NCI-H345 (cell line): ENCODE results near the gene CACNB2.

ENCODE experiments used
- DNase-seq: peaks from one replicate; lab custom pipeline; 2025; lab: John Stamatoyannopoulos, UW

Gene CACNB2

DNA sequence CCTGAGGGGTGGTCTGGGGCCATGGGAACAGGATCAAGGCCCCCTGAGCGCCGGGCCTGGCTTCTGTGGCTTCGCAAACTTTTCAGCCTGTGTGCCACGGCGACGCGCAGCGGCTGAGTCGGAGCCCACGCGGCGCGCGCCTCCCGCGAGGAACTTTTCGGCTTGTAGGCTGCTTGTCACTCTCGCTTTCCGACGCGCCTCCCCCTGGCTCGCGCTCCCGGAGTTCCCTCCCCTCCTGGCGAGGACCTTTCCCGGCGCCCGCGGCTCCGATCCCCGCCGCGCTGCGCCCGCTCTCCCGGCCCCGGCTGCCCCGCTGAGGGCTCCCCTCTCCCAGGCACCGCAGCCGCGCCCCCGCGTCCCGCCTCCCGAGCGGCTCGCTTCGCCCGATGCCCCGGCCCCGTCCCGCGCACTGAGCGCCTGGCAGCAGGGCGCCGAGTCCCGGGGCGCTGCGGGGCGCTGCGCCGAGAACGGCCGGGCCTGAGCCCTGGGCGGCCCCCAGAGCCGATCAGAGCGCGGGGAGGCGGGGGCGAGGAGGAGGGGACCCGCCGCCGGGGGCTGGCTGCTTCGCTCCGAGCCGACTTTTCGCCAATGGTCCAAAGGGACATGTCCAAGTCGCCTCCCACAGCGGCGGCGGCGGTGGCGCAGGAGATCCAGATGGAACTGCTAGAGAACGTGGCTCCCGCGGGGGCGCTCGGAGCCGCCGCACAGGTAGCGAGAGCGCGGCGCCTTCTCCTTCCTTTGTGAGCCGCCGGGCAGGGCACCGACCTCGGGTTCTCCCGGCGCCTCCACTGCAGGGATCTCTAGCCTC, at the start of gene CACNB2:
Gene CACNB2, plus strand, starts transcription at position 276 of the 808 bp plus-strand sequence.
- no peak for DNase-seq

DNA sequence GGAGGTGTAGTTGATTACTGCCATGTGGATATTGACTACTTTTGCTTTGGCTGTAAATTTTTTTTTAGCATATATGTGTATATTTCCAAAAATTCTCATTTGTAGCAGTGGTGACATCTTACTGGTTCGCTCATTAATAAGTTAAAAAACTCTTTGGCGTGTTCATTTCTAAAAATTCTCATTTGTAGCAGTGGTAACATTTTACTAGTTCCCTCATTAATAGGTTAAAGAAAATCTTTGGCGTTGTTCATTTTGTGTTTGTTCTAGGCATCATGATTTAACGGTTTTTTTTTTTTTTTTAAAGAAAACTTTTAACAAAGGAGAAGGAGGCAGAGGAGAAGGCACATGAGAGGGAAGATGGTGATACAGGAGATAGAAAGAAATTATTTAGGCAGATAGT, 45.9 kb upstream of the CACNB2 start:
- no peak for DNase-seq

DNA sequence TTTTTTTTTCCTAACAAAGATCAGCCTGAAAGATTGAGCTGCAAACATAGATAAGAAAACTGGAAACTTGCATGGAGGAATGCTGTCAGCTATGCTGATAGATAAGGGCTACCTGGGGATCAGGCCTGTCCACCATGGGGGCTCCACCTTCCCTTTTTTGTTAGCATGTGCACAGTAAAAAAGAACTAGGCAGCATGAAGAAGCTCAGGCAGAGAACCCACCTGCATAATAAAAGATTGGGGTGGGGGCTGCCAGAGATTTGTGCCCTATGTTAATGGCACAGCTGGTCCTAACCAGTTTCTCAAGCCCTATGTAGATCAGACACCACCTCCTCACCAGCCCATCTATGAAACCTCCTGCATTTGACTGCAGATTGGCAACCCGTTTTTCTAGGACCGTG, 45.4 kb upstream of the CACNB2 start:
- no peak for DNase-seq

DNA sequence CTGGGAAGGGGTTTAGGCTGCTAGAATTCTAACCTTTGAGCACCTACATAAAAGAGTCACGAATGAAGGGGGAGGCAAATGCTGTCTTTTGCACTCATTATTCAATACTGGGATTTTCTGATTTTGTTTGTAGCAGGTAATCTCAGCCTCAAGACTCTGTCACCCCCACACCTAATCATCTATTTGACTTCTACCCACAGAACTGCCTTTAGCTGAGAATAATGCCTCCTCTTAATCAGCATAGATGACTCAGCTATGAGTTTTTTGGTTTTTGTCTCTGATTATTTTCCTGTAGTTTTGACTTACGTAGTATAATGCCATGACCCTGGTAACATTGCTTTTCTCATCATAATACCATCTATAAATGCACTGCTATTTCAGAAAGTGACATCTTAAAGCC, 42.7 kb upstream of the CACNB2 start:
- DNase-seq = no peak

DNA sequence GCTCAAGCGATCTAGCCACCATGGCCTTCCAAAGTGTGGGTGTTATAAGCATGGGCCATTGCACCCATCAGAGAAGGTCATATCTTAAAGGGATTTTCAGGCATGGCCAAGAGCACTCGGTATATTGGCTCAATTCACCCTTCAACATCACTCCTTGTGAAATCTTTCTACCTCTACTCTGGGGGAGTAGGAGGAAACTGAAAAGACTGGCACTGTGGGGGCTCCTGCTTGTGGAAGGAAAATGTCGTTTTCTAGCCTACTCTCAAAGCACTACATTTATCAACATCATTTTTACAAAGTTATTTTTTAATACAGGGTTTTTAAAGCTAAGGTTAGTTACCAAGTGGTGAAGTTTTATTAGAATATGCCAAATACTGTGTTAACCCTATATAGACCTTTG, 42.0 kb upstream of the CACNB2 start:
- no peak for DNase-seq

DNA sequence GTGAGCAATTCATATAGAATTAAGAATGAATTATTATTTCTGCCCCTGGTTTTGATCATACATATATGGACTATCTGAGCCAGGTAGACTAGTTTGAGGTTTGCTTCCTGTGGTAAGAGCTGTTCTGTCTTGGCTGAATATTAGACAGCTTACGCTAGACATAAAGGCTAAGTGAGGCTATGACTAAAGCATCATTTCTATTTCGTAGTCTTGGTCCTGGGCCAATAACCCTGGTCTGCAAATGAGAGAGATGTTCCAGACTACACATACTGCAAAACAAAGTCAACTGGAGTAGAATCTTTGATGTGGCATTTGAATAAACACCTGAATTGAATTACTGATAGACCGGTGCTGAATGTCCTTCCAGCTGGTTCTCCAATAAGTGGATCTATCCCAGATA, 40.8 kb upstream of the CACNB2 start:
- DNase-seq = no peak

DNA sequence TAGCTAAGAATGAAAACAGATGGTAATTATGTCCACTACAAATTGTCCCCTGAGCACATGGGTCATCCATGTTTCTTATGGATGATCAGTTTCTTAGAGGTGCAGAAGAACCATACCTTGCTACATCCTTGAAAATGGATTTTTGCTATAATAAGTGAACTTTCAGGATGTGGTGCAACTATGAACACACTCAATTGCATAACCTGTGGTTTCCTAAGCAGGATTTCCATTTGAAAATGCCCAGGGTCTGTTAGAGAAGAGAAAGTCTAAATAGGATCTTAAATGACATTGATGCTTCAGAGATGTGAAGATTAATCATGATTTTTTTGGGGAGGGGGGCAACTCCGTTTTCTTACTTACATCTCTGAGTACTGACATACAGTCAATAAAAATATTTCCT, 39.6 kb upstream of the CACNB2 start:
- DNase-seq = no peak

DNA sequence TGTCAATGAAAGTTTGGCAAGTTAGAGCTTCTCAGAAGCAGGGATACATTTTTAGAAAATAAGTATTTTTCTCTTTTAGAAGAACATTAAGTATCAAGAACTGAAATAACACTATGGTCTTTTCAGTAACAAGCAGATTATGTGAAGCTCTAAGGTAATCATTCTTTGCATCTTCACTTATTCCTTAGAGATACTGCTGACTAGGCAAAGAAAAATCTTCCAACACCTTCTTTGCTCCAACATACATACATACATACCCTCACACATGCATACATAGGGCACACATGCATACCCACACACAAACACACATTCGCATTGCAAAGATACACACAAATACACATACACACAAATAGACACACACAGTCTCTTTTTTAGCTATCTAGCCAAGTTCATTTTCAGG, 37.8 kb upstream of the CACNB2 start:
- DNase-seq = no peak

DNA sequence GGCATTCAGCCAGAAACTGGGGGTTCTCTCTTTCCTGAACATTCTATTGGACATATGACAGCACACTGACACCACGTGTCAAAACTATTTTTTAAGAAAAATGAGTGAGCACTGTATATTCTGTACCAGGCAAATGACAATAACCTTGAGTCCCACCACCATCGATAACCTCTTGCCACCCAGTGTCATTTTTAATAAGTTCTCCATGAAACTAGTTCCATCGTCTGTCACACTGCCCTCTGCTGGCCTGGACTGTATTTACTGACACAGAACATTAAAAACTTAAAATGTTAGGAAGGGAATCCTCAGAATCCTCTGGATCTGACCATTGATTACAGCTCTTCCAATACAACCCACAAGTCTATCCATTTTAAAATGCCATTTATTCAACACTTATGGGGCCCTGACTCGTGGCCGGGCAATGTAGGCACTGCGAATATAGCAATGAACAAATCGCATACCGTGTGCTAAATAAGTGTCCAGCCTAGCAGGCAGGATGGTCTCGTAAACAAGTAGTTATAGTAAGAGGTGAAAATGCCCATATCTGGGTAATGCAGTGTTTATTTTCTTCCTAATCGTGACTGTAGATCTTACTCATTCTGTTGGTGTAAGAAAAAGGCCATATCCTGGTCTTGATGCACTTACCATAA, 35.9 kb upstream of the CACNB2 start:
- DNase-seq = no peak

DNA sequence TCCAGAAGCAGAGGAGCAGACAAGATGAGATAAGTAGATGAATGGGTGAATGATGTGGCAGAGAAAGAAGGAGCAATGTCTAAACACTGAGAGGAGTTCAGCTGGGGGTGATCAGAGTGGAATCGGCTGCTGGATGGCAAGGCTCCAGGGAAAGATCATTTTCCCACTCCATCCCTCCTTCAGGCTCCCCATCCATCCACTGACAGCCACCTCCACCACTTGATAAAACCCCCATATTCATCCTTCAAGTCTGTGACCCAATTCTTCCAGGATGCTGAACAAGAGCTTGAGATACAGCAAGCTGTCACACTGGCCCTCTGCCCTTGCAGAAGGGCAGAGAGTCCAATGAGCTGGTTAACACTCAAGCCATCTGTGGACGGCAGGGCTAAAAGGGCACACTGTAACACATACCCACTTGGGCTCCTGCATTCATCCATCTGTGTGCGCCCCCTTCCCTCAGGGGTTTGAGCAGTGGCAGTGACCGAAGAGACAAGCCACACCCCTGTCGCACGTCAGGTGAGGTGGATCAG, 30.8 kb upstream of the CACNB2 start:
- no peak for DNase-seq

DNA sequence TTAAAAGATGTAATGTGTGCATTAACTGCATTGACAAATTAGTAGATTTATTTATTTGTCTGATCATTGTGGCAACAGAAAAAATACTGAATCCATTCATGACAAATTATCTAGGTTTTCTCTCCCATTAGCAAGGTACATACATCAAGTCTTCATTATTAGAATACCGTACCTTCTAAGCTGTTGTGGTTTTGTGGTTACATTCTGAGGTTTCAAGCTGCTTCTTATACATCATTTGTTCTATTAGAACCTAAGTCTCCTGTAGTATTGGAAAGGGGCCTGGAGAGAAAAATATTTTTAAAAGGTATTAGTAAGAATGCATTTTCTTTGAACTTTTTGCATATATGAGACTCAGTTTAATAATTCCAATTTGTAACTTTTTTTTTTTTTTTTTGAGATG, 26.3 kb upstream of the CACNB2 start:
- DNase-seq = no peak

DNA sequence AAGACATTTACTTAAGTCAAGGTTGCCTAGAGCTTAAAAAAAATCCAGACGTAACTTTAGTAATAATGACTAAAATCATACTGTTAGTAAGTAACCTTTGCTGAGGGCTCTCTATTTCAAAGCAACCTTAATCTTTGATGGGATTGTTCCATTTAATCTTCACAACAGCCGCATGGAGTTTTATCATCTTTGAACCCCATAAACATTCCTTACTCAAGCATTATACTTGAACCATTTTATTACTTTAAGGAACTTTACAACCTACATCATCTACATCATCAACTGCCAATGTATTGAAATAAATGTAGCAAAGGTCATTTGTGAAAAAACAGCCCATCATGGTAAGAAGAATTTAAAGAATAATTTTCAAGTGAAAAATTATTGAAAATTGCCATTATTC, 22.9 kb upstream of the CACNB2 start:
- no peak for DNase-seq

DNA sequence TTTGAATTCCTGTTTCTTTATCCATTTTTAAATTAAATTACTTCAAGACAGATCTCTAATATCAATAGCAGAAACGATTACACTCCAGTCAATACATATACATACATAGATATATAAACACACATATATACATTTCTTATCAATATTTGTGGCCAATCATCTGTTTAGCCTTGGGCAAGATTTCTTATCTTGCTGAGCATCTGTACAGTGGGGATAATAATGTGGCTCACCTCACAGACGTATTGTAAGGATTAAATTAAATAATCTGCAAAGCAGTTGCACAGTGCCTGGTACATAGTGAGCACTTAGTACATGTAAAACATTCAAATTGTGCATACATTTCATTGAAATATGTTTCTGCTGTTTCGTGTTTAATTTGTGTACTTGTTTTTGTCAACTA, 17.5 kb upstream of the CACNB2 start:
- DNase-seq = no peak

DNA sequence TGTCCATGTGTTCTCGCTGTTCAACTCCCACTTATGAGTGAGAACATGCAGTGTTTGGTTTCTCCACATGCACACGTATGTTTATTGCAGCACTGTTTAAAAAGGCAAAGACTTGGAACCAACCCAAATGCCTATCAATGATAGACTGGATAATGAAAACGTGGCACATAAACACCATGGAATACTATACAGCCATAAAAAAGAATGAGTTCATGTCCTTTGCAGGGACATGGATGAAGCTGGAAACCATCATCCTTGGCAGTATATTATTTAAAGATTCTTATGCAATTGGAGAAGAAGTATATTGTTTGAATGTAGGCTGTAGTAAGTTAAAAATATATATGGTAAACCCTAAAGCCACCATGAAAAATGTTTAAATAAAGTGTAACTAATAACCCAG, 7.2 kb upstream of the CACNB2 start:
- DNase-seq = no peak

DNA sequence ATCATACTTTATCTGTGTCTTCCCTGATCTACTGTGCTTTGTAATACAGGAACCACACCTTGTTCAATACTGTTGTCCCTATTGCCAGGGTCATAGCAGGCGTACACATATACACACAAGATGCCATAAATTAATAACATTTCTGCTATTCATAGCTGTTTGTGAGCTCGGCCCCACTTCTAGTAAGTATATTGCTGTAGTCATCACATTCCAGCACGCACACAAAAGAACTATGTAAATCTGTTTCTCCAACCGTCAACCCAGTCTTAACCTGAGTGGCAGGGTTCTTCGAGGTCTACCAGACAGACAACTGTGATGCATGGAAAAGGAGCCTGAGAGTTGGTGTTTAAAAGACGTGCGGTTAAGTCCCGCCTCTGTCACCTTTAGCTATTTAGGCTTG, 5.7 kb upstream of the CACNB2 start:
- no peak for DNase-seq

DNA sequence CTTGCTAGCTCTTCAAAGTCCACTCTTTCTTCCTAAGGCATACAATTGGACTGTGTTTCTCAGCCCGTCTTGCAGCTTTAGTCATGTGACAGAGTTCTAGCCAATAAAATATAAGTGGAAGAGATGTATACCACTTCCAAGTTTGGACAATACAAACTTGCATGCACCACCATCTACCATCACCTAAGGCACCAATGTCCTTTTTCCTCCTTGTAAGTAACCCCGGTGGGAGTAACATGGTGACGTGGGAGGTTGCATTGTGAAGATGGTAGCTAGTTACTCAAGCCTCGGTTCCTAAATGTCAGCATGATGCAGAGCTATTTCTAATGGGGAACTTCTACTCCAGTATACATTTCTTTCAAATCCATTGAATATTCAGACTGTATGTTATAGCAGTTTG, 5.3 kb upstream of the CACNB2 start:
- DNase-seq = no peak

DNA sequence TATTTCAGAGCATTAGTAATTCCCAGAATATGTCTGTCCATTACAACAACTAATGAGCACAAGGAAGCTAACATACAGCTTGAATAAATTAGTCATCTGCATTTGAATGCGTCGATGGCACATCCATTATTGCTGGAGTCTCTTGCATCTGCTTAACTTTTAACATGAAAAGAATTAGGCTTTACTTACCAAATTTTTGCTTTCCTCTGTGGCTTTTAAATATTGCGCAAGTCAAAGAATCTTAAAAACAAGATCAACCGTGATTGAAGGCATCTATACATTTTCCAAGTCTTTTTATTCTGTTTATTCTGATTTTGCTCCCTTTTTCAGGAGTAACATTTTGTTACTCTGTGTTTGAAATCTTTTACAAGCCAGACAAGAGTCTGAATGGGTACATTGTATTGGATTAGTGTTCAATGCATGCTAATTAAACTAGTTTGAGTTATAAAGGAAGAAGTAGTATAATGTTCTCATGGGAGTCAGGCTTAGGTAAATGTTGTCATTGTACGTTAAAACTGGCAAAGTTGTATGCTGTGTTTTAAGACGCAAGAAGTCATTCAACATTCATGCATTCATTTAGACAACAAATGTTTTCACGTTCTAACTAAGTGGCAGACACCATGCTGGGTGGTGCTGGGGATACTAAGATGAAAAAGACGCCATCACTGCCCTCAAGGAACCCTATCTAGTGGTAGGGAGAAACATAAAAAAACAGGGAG, 4.0 kb upstream of the CACNB2 start:
- DNase-seq = no peak

DNA sequence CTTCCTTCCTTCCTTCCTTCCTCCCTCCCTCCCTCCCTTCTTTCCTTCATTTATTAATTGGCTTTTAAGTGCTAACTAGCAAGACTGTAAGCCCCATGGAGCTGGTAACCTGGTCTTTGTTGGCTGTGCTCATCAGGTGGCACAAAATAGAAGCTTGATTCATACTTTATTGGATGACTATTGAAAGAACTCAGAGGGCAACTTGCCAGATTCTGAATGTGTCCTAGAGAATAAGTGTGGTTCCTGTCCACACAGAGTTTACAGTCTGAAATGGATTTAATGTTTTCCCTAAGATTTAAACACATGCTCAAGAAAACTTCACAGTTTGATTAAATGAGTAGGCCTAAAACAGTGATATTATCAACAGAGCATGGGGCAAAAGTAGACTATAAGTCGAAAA, 3.1 kb upstream of the CACNB2 start:
- no peak for DNase-seq

DNA sequence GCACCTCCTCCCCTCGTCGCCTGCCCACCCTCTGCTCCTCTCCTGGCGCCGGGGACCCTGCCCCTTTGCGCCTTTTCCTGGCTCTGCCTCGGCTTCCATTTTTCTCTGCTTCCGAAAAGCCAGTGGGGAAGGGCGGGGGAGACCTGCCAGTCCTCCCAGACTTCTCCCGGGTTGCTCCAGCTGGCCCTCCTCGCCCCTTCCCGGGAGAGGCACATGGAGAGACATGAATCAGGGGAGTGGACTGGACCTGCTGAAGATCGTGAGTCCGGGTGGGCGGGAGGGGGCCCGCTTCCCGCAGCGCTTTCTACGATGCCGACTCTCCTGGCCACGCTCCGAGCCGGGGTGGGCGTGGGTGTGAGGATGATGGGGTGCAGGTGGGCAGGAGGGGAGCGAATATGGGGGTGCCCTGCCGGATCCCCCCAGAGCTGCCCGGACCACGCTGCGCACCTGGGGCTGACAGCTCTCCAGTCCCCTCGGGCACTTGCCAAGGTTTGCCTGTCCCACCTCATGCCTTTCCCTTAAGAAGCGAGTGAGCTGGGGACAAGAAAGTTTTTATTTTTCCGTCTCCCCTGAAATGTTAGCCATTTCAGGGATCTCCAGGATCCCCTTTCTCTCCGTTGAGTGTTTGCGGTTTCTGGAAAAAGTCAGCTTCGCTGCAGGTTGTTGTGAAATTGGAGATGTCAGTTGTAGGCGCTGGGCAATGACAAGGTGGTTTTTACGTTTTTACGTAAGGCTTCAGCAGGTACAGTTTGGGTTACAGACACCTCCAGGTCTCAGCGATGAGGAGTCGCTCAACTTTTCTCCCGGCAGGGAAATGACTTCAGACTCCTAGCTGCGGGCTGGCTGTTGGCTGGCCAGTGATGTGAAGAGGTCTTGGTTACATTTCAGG, 977 bp downstream of the CACNB2 start:
- DNase-seq = no peak

DNA sequence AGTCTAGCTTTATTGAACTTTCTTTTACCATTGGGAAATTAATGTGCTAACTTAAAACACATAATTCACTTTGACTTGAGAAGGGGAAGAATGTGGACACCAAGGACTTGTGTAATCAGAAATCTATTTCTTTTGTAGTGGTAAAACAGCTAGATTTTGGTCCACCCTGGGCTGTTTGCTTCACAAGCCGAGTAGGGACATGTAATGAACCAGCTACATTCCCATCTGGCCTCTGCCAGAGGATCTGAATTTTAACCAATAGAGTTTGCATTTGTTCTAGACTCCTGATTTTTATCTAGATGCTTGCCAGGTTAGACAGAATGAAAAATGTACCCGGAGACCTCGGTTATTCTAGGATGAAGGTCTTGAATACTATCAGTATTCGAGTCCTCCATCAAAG, 1.9 kb downstream of the CACNB2 start:
- no peak for DNase-seq

DNA sequence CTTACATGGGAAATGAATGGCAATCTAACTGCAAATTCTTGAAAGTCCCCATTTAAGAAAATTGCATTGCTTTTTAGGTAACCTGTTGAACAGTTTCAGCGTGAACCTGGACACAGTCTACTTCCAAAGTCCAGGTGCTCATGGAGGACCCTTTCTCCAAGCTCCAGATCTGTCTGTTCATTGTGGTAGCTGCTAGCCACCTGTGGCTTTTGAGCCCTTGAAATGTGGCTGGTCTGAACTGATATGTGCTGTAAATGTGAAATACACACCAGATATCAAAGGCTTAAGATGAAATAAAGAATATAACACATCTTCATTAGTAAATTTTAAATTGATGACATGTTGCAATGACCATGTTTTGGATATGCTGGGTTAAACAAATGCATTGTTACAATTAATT, 4.2 kb downstream of the CACNB2 start:
- no peak for DNase-seq

DNA sequence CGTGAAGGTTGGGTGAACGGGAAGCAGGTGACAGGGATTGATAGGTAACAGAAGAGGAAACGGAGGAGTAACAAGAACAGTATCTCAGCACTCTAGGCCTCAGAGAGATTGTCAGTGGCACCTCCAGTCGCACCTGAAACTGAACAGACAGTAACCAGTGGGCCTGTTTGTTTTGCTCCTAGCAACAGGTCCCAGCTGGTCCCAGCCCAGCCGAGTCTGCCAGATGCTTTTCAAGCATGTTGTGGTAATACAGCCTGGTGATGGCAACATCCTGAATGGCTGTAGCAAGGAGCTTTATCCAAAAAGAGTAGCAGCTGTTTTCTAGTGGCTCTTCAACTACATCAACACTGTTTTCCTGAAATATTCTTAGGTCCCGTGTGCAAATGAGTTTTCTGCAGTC, 4.7 kb downstream of the CACNB2 start:
- no peak for DNase-seq
